GM19025 (cell line): Measurements from ENCODE around the gene ITGB7.
A peak's percentile ranks its signal among the peaks of the same experiment; 100 is the strongest.
"Not testable (repeated sequence)": the region's sequence is repeated elsewhere in the genome, so short reads cannot be mapped to it uniquely, and the experiment has no call there.

Source experiments
- ATAC-seq: cut with Tn5 transposase; IDR thresholded peaks from one replicate; pipeline ENCODE4 v1.9.1; 2021; ENCODE audit warnings: mild to moderate bottlenecking, low read depth, moderate library complexity; ENCODE audit not compliant: unreplicated experiment

Gene ITGB7

GRCh38 chr12:53180931-53181645 lies 26.0 kb downstream of the ITGB7 start:
- ATAC-seq, result peak; percentile 44

- ATAC-seq, result peak; percentile 93
These were observed 26.7 kb downstream of the ITGB7 start, which contains the start of the genes CSAD and ZNF740 for GRCh38 chr12:53180220-53180930. Gene CSAD, minus strand, starts transcription at chr12:53180925. Its CDS starts 7,455 bp downstream, at chr12:53173470. Gene ZNF740, plus strand, starts transcription at chr12:53180722. Its CDS starts 1,262 bp downstream, at chr12:53181984.

- ATAC-seq, result no peak
These were observed 27.3 kb downstream of the ITGB7 start for GRCh38 chr12:53179687-53180219.

- ATAC-seq, result not testable (repeated sequence)
These were observed 28.2 kb downstream of the ITGB7 start for GRCh38 chr12:53178803-53179202.

GRCh38 chr12:53177447-53177846 lies 29.6 kb downstream of the ITGB7 start:
- not testable (repeated sequence) for ATAC-seq

- no peak for ATAC-seq
These were observed 30.3 kb downstream of the ITGB7 start for GRCh38 chr12:53176750-53177149.

- no peak for ATAC-seq
These were observed 32.1 kb downstream of the ITGB7 start for GRCh38 chr12:53174881-53175491.

GRCh38 chr12:53173085-53173715 lies 33.9 kb downstream of the ITGB7 start:
- no peak for ATAC-seq

GRCh38 chr12:53172352-53172751 lies 34.7 kb downstream of the ITGB7 start:
- no peak for ATAC-seq

- ATAC-seq, result no peak
These were observed 35.2 kb downstream of the ITGB7 start for GRCh38 chr12:53171725-53172329.

- ATAC-seq, result no peak
These were observed 36.0 kb downstream of the ITGB7 start for GRCh38 chr12:53170876-53171724.

- ATAC-seq, result no peak
These were observed 36.8 kb downstream of the ITGB7 start for GRCh38 chr12:53170215-53170614.

GRCh38 chr12:53169644-53170043 lies 37.4 kb downstream of the ITGB7 start:
- ATAC-seq, result no peak

- no peak for ATAC-seq
These were observed 40.2 kb downstream of the ITGB7 start for GRCh38 chr12:53166837-53167236.

GRCh38 chr12:53163008-53163407 lies 44.0 kb downstream of the ITGB7 start:
- not testable (repeated sequence) for ATAC-seq

GRCh38 chr12:53161119-53161911 lies 45.7 kb downstream of the ITGB7 start:
- no peak for ATAC-seq

GRCh38 chr12:53160673-53161072 lies 46.4 kb downstream of the ITGB7 start:
- no peak for ATAC-seq

- no peak for ATAC-seq
These were observed 47.1 kb downstream of the ITGB7 start for GRCh38 chr12:53160000-53160399.
